ENCODE results near the gene AP2M1. TPM values are rescaled to one million over a fixed set of nuclear protein-coding genes. Genes with fewer than 3 reads are reported as not detected.

The AP2M1 gene
- total RNA-seq, 1 experiment from 2014 or later, result 335 TPM

GRCh38 chr3:184144505-184144904 lies 30.1 kb upstream of the AP2M1 start:
- H3K4me1 ChIP-seq (ENCODE audit: control insufficient read depth, insufficient read depth, low read length), result no peaks in the 10 kb centered on the region
- no peak for TF ChIP-seq POLR2AphosphoS5 (IDR thresholded peaks at IDR 0.05; ENCODE audit: low read depth, low read length)
- TF ChIP-seq CTCF (IDR thresholded peaks at IDR 0.05), result no peak
- TF ChIP-seq SIN3A (IDR thresholded peaks at IDR 0.05; ENCODE audit: borderline replicate concordance, insufficient read depth, low read depth, low read length), result no peak
- no peak for TF ChIP-seq TCF7L2 (IDR thresholded peaks at IDR 0.05; ENCODE audit: low read depth, low read length)
- no peak for TF ChIP-seq REST (IDR thresholded peaks at IDR 0.05; ENCODE audit: insufficient read depth in 1 of 2, low read depth in 2 of 2, low read length in 1 of 2)
- H3K27ac ChIP-seq (ENCODE audit: low read length), result no peak overlapping the region
- ATAC-seq (no peak), DNase-seq (ENCODE audit: low read depth, low spot score) (no peak)
- no peaks in the 10 kb centered on the region for H3K9me3 ChIP-seq (ENCODE audit: control insufficient read depth, insufficient read depth, low read depth, low read length)
- intact Hi-C loops (cut with micrococcal nuclease; ENCODE audit: unreplicated experiment) (loop anchor here (10.0 kb wide), 1 partner anchor 140 kb away; no protein-coding TSS in a partner anchor), in situ Hi-C loops (cut with HindIII; ENCODE audit: low pct_unique_long_range_greater_than_20kb, low sequenced_read_pairs) (no loop called here)
- BruUV-seq (replicated peaks), result no TSS peak
- no peaks in the 10 kb centered on the region for H3K27me3 ChIP-seq (ENCODE audit: control insufficient read depth, insufficient read depth, low read length)
- POLR2A ChIA-PET, result interaction anchor here (0.6 kb wide), 1 partner anchor 138 kb away, joined by 7 read pairs; no protein-coding TSS in a partner anchor
- CTCF ChIA-PET, result no interaction called here
- H3K36me3 ChIP-seq (ENCODE audit: control insufficient read depth, insufficient read depth, low read length), result peaks cover 18% of the 10 kb centered on the region
- no peak overlapping the region for H3K4me3 ChIP-seq (ENCODE audit: low read depth in 2 of 2, low read length in 2 of 2)

- no peak overlapping the region for H3K4me3 ChIP-seq (ENCODE audit: low read depth in 2 of 2, low read length in 2 of 2)
- H3K4me1 ChIP-seq (ENCODE audit: control insufficient read depth, insufficient read depth, low read length), result no peaks in the 10 kb centered on the region
- no peaks in the 10 kb centered on the region for H3K27me3 ChIP-seq (ENCODE audit: control insufficient read depth, insufficient read depth, low read length)
- in situ Hi-C loops (cut with HindIII; ENCODE audit: low pct_unique_long_range_greater_than_20kb, low sequenced_read_pairs), result no loop called here
- H3K27ac ChIP-seq (ENCODE audit: low read length), result no peak overlapping the region
- POLR2A ChIA-PET, result no interaction called here
- ATAC-seq, result peak; percentile 81
- peaks cover 18% of the 10 kb centered on the region for H3K36me3 ChIP-seq (ENCODE audit: control insufficient read depth, insufficient read depth, low read length)
- CTCF ChIA-PET, result interaction anchor here (0.7 kb wide), 1 partner anchor 105 kb away, joined by 4 read pairs; the partner anchor contains the start of gene EEF1AKMT4
- intact Hi-C loops (cut with micrococcal nuclease; ENCODE audit: unreplicated experiment), result loop anchor here (5.0 to 10.0 kb wide), 2 partner anchors 97 to 140 kb away; no protein-coding TSS in a partner anchor
- no peak for DNase-seq (ENCODE audit: low read depth, low spot score)
- H3K9me3 ChIP-seq (ENCODE audit: control insufficient read depth, insufficient read depth, low read depth, low read length), result no peaks in the 10 kb centered on the region
- BruUV-seq (replicated peaks), result no TSS peak
- TF ChIP-seq REST (IDR thresholded peaks at IDR 0.05; ENCODE audit: insufficient read depth in 1 of 2, low read depth in 2 of 2, low read length in 1 of 2), result no peak
- TF ChIP-seq TCF7L2 (IDR thresholded peaks at IDR 0.05; ENCODE audit: low read depth, low read length), result no peak
- peak; percentile 78 for TF ChIP-seq CTCF (IDR thresholded peaks at IDR 0.05)
Measured at GRCh38 chr3:184145111-184145524, 29.5 kb upstream of the AP2M1 start.
